CD4-positive, alpha-beta T cell treated with Interleukin-15 for 1 hour (primary cell): ENCODE measurements around the gene RAN.
"Not testable (repeated sequence)": the region's sequence is repeated elsewhere in the genome, so short reads cannot be mapped to it uniquely, and the experiment has no call there.

Experiments
- DNase-seq: peaks from one replicate; pipeline ENCODE4 v3.0.0-alpha.2; 2020

The RAN gene

DNA sequence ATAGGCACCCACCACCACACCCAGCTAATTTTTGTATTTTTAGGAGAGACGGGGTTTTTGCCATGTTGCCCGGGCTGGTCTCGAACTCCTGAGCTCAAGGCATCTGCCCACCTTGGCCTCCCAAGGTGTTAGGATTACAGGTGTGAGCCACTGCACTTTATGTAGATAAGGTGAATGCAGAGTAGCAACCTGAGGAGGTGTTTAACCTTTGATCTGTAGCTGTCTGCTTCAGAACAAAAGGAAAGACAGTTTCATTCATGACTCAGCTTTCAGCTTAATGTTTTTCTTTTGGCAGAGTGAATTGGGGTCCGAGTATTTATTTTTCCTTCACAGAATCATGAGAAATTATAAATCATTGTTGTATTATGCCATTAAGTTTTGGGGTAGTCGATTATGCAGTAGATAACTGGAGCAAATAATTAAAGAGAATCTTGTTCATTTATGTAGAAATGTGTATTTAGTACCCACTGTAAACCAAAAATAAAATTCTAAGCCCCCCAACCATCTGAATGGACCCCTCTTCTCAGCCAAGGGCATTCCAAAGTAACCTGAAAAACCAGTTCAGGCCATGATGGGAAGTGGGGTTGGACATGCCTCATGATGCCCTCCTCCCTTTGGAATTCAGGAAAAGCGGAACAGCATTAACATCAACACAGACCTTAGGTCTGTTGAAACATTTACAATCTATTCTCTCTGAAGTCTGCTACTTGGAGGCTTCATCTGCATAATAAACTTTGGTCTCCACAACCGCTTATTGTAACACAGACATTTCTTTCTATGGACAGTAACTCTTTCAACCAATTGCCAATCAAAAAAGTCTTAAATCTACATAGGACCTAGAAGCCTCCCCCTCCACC lies 22.1 kb upstream of the RAN start:
- no peak for DNase-seq

DNA sequence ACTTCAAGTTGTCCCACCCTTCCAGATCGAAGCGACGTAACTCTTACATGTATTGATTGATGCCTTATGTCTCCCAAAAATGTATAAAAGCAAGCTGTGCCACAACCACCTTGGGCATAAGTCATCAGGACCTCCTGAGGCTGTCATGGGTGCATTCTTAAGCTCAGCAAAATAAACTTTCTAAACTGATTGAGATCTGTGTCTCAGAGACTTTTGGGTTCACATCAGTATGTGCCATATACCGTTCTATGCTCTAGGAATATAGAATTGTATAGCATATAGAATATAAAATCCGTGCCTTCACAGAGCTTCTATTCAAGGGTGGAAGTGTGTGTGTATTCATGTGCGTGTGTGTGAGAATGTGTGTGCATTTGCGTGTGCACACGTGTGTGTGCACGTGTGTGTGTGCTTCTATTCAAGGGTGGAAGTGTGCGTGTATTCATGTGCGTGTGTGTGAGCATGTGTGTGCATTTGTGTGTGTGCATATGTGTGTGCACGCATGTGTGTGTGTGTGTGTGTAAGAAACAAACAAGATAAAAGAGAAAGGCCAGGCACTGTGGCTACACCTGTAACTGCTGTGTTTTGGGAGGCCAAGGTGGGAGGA lies 21.3 kb upstream of the RAN start:
- no peak for DNase-seq

DNA sequence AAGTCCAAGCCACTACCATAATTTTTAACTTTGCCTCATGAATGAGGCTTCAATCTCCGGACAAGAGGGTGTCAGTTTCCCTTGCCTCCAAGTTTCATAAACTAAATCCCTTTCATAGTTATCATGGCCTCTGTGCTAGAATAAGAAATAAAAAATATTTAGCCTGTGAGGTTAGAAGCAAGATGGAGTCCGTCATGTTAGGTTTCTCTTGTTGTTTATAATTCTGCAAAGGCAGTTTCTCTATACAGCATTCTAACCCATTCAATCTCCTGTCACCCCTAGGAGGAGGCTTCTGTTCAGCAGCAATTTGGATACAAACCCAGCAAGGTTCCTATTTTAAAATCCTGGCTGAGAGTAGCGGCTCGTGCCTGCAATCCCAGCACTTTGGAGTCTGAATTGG lies 15.8 kb upstream of the RAN start:
- no peak for DNase-seq

DNA sequence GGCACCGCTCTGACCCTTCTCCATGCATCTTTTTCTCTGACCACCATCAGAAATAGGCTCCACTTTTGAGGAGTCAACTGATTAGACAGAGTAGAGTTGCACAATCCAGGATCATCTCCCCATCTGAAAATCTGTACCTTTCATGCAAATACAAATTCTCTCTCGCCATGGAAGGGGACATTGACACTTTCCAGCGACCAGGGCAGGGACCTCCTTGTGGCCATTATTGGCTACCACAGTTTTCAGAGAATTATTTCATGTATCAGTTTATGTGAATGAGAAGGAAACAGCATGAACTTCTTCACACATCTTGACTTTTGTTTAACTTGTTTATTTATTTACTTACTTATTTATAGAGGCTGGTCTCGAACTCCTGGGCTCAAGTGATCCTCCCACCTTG lies 13.8 kb upstream of the RAN start:
- DNase-seq: no peak

DNA sequence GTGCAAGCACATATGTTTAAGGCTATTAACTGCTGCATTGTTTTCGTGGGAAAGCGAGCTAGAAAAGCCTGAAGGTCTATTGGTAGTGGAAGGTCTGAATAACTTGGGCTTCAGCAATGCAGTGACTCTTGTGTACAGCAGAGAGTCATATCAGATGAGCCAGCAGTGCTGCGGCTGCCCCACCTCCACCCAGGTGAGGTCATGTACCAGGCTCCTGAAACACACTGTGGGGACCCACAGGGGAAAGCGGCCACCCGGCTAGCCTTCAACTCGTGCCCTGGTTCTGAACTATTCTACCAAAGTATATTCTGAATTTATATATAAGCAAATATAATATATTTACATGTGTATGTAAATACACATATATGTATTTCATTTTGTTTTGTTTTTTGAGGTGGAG lies 12.7 kb upstream of the RAN start:
- DNase-seq: no peak

DNA sequence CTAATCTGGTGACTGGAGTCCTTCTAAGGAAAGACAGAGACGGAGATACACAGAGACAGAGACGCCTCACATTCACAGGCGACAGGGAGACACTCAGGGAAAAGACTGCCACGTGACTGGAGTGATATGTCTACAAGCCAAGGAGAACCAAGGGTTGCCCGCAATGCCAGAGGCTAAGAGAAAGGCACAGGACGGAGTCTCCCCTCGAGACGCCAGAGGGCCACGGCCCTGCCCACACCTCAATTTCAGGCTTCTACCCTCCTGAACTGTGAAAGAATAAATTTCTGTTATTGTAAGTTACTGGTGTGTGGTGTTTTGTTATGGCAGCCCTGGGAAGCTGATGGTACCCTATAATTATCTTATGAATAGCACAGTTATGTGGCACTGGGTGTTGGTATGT lies 11.6 kb upstream of the RAN start:
- no peak for DNase-seq

DNA sequence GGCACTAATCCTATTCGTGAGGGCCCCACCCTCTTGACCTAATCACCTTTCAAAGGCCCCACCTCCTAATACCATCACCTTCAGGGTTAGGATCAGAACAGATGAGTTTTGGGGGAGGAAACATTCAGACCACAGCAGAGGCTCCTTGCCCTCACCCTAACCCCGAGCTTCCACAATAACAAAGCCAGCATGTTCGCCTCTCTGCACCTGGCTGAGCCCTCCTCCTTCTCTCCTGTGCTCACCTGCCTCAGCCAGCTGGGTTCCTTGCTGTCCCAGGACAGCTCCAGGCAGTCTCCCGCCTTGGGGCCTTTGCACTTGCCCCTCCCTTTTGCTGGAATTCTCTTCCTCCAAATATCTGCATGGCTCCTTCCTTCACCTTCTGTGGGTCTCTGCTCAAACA lies 9.7 kb upstream of the RAN start:
- no peak for DNase-seq

DNA sequence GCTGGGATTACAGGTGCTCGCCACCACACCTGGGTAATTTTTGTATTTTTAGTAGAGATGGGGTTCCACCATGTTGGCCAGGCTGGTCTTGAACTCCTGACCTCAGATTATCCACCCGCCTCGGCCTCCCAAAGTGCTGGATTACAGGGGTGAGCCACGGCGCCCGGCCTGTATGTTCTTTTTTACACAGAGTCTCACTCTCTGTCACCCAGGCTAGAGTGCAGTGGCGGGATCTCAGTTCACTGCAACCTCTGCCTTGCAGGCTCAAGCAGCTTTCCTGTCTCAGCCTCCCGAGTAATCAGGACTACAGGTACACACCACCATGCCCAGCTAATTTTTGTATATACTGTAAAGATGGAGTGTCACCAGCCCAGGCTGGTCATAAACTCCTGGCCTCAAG lies 9.1 kb upstream of the RAN start:
- not testable (repeated sequence) for DNase-seq

DNA sequence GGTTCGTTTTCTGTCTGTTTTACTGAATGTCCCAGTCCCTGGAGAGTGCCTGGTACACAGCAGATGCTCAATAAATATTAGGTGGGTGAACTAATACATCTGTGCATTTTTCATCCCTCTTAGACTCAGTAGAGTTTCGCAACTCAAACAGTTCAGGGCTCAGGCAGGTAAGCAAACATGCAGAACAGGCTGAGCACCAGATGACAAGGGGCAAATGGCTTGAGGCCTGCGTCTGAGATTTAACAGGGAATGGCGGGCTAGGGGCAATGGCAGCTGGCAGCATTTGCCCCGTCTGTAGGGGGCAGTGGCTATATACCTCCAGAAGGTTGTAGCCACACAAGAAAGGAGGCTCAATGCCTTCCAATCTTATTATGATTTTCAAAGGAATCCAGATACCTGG lies 8.6 kb upstream of the RAN start:
- DNase-seq: no peak

DNA sequence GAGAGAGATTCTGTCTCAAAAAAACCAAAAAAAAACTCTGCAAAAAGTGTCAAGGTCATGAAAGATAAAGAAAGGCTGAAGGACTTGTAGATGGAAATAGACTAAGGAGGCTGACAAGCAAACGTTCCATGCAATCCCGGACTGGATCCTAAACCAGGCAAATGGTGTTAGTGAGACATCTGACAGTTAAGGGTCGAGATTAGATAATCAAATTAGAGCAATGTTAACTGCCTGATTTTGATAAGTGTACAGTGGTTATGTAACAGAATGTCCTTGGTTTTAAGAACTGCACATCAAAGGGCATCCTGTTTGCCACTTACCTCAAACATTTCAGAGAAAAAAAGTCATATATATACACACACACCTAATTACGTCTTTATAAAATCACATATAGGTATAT lies 3.5 kb upstream of the RAN start:
- no peak for DNase-seq

DNA sequence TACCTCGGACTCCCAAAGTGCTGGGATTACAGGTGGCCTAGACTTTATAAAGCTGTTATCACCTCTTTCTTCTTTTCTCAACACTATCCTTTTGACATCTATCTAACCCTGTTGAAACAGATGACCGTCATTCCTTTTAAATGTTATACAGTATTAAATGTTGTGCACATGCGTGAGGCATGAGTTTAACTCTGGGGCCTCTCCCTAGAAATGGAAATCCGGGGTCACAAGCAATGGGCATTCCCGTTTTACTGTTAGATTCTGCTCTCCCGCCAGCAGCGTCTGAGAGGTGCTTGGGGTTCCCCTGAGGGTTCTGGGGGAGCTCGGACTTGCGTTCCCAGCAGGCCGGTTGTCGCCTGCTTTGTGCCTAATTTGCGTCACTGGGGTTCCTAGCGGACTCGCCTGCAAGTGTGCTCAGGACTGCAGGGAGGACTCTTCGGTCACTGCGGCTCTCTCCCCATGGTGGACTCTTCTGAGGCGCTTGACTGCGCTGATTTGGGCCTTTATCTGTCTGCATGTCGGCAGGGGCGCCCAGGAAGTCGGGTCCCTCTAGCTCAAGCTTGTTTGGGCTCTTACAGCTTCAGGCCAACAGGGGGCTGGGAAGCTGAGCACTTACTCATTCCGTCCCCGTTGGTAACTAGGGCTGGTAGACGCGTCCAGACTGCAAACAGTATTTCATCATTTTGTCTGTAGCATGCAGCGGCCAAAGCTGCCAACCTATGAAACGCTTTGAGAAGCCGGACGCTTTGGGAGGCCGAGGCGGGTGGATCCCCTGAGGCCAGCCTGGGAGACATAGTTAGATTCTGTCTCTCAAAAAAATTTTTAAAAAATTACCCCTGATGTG lies 1.2 kb upstream of the RAN start:
- peak; percentile 77 for DNase-seq

DNA sequence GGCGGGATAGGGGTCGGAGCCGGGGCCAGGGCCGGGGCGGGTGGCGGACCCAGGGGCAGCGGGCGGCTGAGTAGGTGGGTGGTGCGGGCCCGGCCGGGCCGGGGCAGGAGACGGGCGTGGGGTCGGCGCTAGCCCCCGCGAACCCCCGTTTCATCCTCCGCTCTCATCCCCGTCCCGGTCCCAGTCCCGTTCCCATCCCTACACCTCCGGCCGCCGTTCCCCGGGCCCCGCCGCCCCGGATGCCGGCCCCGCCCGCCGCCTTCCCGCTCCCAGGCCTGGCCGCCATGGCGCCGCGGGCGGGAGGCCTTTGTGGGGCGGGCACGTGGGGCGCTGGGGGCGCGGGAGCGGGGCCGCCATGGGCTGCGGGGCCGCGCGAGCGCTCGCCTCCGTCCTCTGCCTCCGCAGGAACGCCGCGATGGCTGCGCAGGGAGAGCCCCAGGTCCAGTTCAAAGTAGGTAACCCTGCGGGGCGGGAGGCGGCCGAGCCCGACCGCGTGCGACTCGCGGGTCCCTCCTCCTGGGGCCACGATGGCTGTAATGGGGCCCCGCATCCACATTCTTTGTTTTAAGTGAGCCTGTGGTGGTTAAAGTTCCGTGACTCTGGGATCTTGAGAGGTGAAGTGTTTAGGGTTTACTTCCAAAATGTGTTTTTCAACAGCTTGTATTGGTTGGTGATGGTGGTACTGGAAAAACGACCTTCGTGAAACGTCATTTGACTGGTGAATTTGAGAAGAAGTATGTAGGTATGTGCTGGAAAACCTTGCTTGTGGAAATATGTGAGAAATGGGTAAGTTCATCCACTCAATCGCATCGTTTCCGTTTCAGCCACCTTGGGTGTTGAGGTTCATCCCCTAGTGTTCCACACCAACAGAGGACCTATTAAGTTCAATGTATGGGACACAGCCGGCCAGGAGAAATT lies 572 bp downstream of the RAN start:
- peak; percentile 37 for DNase-seq

DNA sequence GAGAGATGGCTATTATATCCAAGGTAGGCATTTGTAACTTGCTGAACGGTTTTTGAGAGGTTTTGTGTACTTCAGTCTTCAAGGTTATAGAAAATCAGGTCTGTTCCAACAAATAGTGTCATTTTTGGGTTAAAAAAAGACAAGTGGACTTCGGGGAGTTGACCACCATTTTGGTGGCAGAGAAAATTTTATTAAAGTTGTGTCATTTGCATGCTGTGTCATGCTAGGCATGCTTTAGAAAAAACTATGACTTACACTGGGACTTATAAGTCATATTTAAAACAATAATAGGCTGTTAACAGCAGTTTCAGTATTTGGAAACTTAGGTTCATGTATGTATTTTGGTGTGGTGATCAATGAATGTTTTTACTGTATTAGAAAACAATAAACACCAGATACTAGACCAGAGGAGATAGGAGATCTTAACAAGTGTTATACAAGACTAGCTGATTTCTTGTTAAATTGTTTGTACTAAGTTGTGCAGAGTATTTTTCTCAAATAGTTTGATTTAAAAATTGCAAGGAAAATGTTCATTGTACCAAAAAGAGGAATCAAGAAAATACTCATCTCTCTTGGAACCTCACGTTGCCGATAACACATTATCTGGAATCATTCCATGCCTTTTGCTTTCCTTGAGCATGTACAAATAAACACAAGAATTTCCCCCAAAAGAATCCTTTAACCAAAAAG lies 1.4 kb downstream of the RAN start:
- DNase-seq: no peak

DNA sequence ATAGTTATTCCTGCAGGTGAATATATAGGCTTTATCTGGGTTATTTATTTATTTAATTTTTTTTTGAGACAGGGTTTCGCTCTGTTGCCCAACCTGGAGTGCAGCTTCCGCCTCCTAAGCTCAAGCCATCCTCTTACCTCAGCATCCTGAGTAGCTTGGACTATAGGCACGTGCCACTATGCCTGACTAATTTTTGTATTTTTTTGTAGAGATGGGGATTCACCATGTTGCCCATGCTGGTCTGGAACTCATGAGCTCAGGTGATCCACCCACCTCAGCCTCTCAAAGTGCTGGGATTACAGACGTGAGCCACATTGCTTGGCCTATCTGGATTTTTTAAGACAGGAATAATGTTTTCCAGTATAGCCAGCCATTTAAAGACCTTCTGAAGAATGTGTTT lies 2.0 kb downstream of the RAN start:
- no peak for DNase-seq

DNA sequence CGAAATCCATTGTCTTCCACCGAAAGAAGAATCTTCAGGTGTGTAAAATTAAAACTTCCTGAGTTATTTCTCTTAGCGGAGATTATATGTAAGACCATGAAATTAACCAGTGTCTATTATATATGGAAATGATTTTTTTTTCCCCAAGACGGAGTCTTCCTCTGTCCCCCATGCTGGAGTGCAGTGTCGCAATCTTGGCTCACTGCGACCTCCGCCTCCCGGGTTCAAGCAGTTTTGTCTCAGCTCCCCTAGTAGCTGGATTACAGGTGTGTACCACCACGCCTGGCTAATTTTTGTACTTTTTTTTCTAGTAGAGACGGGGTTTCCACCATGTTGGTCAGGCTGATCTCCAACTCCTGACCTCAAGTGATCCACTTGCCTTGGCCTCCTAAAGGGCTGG lies 2.8 kb downstream of the RAN start:
- DNase-seq: no peak

DNA sequence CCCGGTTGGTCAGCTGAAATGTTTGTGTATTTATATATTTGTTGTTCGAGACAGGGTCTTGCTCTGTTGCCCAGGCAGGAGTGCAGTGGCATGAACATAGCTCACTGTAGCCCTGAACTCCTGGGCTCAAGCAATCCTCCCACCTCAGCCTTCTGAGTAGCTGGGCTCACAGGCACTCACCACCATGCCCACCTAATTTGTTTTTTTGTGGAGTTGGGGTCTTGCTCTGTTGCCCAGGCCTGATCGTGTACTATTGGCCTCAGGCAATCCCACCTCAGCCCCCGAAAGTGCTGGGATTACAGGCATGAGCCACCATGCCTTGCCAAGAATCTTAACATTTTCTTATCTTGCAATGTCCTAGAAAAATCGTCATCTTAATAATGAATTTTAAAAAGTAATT lies 3.3 kb downstream of the RAN start:
- DNase-seq: no peak

DNA sequence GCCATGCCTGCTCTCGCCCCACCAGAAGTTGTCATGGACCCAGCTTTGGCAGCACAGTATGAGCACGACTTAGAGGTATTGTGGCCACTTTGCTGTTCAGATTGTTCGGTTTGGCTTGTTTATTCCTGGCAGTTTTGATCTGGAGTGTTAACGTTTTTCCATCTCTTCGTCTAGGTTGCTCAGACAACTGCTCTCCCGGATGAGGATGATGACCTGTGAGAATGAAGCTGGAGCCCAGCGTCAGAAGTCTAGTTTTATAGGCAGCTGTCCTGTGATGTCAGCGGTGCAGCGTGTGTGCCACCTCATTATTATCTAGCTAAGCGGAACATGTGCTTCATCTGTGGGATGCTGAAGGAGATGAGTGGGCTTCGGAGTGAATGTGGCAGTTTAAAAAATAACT lies 3.8 kb downstream of the RAN start:
- not testable (repeated sequence) for DNase-seq

DNA sequence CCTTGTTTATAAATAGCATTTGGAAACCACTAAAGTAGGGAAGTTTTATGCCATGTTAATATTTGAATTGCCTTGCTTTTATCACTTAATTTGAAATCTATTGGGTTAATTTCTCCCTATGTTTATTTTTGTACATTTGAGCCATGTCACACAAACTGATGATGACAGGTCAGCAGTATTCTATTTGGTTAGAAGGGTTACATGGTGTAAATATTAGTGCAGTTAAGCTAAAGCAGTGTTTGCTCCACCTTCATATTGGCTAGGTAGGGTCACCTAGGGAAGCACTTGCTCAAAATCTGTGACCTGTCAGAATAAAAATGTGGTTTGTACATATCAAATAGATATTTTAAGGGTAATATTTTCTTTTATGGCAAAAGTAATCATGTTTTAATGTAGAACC lies 4.4 kb downstream of the RAN start:
- no peak for DNase-seq

DNA sequence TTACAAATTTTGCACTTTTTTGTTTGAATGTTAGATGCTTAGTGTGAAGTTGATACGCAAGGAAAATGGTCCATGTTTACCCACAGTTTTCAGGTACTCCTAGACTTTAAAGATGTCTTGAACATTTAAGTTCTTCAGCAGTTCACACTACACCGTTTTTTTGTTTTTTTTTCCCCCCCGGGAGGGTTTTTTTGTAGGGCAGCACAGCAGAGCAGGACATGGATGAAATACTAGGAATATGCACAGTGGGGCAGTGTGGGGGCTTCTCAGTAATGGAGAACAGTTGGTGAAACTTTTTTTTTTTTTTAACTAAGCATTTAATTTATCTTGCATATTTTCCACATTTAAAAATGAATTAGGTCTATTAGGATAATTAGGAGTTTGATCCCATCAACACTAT lies 4.9 kb downstream of the RAN start:
- DNase-seq: no peak

DNA sequence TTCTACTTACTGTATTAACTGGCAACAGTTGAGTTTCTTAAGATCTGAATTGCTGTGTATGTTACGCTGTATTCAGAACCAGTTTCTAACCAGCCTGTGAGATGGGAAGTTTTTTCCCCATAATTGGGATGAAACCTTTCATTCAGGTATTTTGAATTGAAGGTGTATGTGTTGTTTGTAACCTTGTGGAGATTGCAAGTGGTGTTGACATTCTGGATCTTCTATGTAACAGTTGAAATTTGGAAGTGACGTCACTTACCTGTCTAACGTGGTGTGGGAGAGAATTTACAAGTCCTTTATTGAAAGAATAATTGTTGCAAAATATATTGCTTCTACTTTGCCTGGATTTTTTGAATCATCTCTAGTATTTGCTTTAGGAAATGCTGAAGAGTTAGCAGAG lies 5.5 kb downstream of the RAN start:
- DNase-seq: no peak

DNA sequence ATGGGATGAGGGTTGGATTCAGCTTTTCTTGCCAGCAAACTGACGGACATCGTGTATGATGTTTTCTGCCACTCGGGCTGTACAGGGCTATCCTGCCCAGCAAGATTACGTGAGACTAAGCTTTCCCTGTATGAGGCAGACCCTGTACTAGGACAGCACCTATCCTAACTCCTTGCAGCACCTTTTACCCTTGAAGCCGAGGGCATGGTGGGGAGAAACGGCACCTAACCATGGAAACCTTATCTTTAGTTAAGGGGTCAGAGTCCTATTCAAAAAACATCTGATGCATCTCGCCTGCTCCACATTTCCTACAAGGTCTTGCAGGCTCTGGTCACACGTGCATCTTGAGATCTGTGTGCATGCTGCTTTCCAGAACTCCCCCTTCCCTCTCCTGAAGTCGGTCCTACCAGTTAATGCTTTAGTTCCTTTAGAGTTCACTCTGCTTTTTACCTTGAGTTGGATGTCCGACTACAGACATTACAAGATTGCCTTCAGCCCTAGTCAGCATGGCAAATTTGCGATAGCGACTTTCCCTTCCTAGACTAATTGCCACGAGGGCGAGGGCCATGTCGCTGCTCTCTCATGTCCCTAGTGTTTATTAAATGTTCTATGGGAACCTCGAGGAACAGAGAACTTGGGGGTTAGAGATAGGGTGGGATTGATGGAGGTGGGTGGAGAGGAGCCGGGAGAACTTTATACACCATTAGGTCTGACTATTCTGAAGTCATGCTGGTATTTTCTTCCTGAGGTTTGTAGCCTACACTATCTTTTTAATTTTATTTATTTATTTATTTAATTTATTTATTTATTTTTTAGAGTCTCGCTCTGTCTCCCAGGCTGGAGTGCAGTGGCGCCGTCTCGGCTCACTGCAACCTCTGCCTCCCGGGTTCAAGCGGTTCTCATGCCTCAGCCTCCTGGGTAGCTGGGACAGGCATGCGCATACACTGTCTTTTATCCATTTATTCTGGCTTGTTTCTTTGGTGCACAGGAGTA lies 6.6 kb downstream of the RAN start:
- DNase-seq: no peak
